Endometrium (tissue), 2 donors: ENCODE measurements around the gene GALNT9.
"Not testable (repeated sequence)": the region's sequence is repeated elsewhere in the genome, so short reads cannot be mapped to it uniquely, and the experiment has no call there.

Experiments
- FAIRE-seq: peaks from 2 replicates; lab custom pipeline; 2012; peaks lifted over from hg19 to GRCh38; lab: Jason Lieb, UNC
- donor health status: control.
- donor health status: control.

The GALNT9 gene

DNA sequence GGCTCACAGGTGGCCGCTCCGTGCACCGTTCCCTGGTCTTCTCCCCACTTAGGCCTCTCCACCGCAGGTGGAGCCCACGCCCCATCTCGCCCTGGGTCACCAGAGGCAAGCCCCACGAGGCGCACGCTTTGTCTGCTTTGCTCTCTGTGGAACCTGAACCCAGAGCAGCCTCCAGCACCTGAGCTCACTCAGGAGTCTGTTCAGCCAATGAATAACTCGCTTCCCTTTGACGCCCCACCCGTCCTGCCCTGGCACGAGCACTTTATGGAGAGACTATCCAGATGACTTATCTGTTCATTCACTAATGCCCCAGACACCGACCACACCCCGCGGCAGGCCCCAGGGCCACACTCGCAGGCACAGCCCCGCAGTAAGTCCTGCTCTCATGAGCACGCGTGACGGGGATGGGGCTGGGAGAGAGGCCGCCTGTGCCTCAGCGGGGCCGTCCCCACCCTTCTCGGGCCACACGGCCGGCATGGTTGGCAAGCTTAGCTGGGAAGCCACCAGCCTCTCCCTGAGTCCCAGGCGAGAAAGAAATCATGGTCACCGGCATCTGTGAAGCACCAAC is 100.1 kb downstream of the GALNT9 start:
- no peak for FAIRE-seq

DNA sequence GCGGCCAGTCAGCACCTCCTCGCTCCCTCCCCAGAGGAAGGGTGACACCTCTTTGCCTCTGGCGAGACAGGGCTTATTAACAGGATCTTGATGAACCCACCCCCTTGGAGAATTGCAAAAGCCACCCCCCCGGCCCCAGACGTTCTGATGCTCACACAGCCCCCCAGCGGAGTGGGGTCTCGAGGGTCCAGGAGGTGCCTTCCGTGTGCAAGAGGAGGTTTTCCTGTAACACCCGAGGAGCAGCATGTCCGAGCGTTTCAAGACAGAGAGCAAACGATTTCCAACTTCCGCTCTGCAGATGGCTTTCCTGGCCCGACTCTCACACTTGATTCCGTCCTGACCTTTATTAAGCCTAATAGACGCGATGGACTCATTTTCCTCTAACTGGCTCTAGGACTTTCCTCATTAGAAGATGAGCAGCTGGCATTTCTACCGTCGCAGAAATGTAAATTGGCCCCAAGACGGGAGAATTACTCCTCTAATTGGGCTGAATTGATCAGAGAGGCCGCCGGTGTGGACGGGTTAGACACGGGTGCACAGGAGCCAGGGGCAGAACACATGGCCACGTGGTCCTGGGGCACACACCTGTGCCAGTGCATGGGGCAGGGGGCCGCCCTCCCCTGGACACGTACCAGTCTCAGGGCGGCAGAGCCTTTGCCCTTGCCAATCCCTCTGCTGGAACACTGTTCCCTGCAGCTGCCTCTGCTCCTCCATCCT is 100.8 kb downstream of the GALNT9 start:
- FAIRE-seq, result no peak

GRCh38 chr12:132227782-132228475 is 101.5 kb downstream of the GALNT9 start:
- no peak for FAIRE-seq

- no peak for FAIRE-seq
Observed at GRCh38 chr12:132227118-132227517, 102.3 kb downstream of the GALNT9 start.

- FAIRE-seq, result no peak
Observed at GRCh38 chr12:132226604-132227003, 102.8 kb downstream of the GALNT9 start.

DNA sequence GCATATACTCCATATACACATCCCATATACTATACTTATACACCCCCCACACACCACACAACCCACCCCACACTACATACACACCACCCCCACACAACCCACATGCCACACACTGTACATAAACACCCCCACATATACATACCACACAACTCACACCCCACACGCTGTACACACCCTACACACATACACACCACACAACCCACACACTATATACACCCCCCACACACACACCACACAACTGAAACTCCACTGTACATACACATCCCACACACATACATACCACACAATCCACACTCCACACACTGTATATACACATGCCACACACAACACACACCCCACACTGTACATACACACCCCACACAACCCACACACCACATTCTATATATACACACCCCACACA is 104.2 kb downstream of the GALNT9 start:
- no peak for FAIRE-seq

GRCh38 chr12:132224484-132224883 is 104.9 kb downstream of the GALNT9 start:
- FAIRE-seq, result no peak

DNA sequence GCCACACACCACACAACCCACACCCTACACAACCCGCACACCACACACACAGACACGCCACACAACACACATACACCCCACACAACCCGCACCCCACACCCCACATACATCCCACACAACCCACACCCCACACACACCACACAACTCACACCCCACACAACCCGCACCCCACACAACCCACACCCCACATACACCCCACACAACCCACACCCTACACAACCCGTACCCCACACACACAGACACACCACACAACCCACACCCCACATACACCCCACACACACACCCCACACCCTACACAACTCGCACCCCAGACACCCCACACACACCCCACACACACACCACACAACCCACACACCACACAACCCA is 106.6 kb downstream of the GALNT9 start:
- FAIRE-seq, result no peak

GRCh38 chr12:132222096-132222807 is 107.1 kb downstream of the GALNT9 start:
- FAIRE-seq, result no peak

DNA sequence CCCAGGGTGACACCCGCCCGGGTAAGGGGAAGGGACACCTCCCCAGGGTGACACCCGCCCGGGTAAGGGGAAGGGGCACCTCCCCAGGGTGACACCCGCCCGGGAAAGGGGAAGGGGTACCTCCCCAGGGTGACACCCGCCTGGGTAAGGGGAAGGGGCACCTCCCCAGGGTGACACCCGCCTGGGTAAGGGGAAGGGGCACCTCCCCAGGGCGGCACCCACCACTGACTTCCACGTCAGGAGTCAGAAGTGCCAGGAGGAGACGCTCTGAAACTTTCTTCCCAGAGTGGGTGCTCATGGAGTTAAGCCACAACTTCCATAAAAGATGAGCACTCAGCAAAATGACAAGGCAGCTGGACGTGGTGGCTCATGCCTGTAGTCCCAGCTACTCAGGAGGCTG is 109.6 kb downstream of the GALNT9 start:
- FAIRE-seq, result not testable (repeated sequence)

- FAIRE-seq, result no peak
Observed at GRCh38 chr12:132219323-132219722, 110.1 kb downstream of the GALNT9 start.

GRCh38 chr12:132218915-132219314 is 110.5 kb downstream of the GALNT9 start:
- no peak for FAIRE-seq

DNA sequence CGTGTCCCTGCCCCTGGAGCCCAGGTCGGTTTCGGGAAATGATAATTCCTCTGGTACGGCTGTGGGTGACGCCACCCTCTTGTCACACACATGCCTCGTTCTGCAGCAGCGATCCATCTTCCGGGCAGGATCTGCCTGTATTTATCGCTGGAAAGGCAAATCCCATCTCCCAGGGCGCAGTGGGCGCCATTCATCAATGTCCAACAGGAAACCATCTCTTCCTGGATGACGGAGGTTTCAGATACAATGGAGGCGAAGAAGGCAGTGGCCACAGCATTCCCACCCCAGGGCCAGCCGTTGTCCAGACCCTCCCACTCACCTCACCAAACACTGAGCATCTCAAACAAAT is 110.9 kb downstream of the GALNT9 start:
- no peak for FAIRE-seq

GRCh38 chr12:132217800-132218526 is 111.4 kb downstream of the GALNT9 start:
- no peak for FAIRE-seq

GRCh38 chr12:132217371-132217770 is 112.0 kb downstream of the GALNT9 start:
- FAIRE-seq, result no peak

DNA sequence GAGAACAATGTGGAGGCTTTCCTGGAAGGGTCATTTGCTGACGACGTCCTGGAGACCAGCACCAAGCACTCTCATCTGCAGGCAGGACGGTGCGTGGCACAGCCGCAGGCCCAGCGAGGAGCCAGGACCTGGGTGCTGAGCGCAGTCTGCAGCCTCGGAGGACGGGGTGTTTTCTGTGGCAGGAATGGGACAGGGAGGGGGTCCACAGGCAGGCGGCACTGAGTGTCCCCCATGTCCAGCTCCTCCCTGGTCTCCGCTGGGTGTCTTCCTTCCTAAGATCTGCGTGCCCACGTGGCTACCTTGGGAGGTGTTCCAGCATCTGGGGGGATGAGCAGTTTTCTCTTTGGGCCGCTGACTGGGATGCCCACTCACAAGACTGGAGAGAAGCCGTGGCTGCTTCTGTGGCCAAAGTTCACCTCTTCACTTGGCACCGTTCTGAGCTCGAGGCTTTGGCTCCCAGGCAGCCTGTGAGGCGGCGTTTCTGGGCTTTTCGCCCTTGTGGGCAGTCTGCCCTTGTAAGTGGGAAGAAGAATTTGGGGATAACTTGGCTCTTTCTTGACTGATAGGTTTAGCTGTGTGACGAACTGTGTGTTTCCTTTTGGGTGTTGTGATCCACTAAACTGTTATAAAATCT is 112.9 kb downstream of the GALNT9 start:
- FAIRE-seq, result no peak

- no peak for FAIRE-seq
Observed at GRCh38 chr12:132215299-132215989, 113.9 kb downstream of the GALNT9 start.

DNA sequence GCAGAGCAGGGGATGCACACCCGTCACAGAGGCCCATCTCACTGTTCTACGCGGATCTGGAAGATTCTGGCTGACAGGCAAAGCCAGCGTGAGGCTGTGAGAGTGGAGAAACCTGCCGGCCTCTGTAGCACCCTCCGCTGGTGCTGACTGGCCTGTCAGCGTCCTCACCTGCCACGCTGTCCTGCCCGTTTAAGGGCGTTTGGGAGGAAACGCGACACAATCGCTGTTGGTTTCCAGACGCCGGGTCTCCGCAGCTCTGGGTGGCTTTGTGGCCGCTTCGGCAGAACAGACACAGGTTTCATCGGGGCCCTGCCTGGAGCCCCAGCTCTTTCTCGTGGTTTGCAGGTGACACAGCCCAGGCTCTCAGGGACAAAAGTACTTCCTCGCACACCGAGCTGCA is 114.5 kb downstream of the GALNT9 start:
- FAIRE-seq, result no peak

DNA sequence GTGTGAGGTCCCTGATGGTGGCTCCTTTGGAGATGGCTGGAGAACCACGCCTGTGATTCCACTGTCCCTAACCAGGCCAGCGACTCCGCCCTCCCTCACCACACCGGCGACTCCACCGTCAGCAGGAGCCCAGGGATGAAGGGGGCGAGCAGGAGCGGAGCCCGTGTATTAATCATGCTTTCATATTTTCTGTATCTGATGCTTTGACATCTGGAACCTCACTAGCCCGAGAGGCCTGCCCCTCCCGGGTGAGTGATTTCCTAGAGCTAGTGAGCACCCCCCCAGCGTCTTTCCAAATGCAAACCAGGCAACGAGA is 115.3 kb downstream of the GALNT9 start:
- FAIRE-seq, result no peak

GRCh38 chr12:132213359-132214160 is 115.8 kb downstream of the GALNT9 start:
- FAIRE-seq, result no peak

DNA sequence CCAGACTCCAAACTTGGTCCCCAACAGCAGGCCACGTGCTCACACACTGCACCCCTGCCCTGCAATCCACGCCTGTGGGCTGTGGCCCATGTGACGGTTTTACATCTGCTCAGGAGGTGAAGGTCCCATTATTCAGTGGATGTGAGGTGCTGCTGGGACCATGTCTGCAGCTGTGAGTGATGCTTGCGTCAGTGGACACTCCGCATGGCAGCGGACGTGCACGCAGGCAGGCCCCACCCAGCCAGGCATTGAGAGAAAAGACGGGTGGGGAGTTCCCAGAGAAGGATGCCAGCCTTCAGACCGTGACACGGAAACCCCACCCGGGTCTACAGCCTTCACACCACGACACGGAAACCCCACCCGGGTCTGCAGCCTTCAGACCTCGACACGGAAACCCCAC is 117.6 kb downstream of the GALNT9 start:
- FAIRE-seq, result no peak
